K562 (cell line): ENCODE measurements around the gene ZNF2. TPM values are rescaled to one million over a fixed set of nuclear protein-coding genes. Genes with fewer than 3 reads are reported as not detected.

Experiments used
- ATAC-seq: fragments of 200-7000 bp; cut with Tn5 transposase; 3 replicates; pipeline ENCODE4 v1.9.1; 2020; ENCODE audit warnings: moderate library complexity
- BruUV-seq: library from RNA; stranded (reverse); fragments of 400-500 nt; replicated peaks from 2 replicates; lab custom pipeline; 2021; lab: Mats Ljungman, UMichigan
- CTCF ChIA-PET: fragments of 300-600 bp; formaldehyde crosslinking; extraction: SDS; loops from one replicate; lab custom pipeline; 2021; ENCODE audit warnings: low intra/inter-chr PET ratio; lab: Yijun Ruan, JAX
- POLR2A ChIA-PET: fragments of 300-600, 350-650 bp; sonication (Branson Sonifier 250); formaldehyde crosslinking; extraction: SDS; loops from one replicate; lab custom pipeline; 2021; ENCODE audit warnings: antibody characterized with exemption, inconsistent platforms; lab: Yijun Ruan, JAX
- DNase-seq, 4 experiments: peaks; one replicate each; pipeline versions ENCODE4 v3.0.0 to v3.0.0-alpha.2; 2011 to 2018; ENCODE audit warnings: low spot score in 3 of 4, mixed read lengths in 3 of 4; ENCODE audit errors: extremely low read depth in 1 of 4
- FAIRE-seq: peaks from 2 replicates; lab custom pipeline; 2011; peaks lifted over from hg19 to GRCh38; lab: Jason Lieb, UNC
- H2AFZ ChIP-seq: 2 replicates; pipeline ENCODE4 v1.6.0; 2011; ENCODE audit warnings: low read depth, low read length, control low read depth, inconsistent platforms
- H3K27ac ChIP-seq: fragments of 200-600 bp; 3 replicates; pipeline ENCODE4 v1.8.0; 2011; ENCODE audit warnings: low read depth, mild to moderate bottlenecking, control low read depth, inconsistent platforms, low read length, moderate library complexity, mixed read lengths; ENCODE audit errors: extremely low read depth
- H3K27me3 ChIP-seq, 2 experiments: fragments of 300-600 bp in 1 of 2; 2 replicates in 1 of 2; 3 replicates in 1 of 2; pipeline versions ENCODE4 v1.6.0 to v1.8.0; 2011; ENCODE audit warnings: inconsistent platforms in 2 of 2, low read length in 2 of 2, mild to moderate bottlenecking in 1 of 2, mixed read lengths in 1 of 2, moderate library complexity in 1 of 2; ENCODE audit not compliant: control insufficient read depth in 2 of 2, insufficient read depth in 2 of 2
- H3K36me3 ChIP-seq: fragments of 300-600 bp; 3 replicates; pipeline ENCODE4 v1.8.0; 2011; ENCODE audit warnings: mild to moderate bottlenecking, low read length, inconsistent platforms; ENCODE audit not compliant: control insufficient read depth, insufficient read depth
- H3K4me1 ChIP-seq, 2 experiments: fragments of 200-600 bp in 1 of 2; replicated peaks in 1 of 2; 2 replicates in 1 of 2; 3 replicates in 1 of 2; pipeline versions ENCODE4 v1.5.1 to v1.8.0; 2011; ENCODE audit warnings: inconsistent platforms in 2 of 2, low read length in 2 of 2, mild to moderate bottlenecking in 1 of 2, mixed read lengths in 1 of 2, moderate library complexity in 1 of 2; ENCODE audit not compliant: control insufficient read depth in 2 of 2, insufficient read depth in 2 of 2
- H3K4me2 ChIP-seq: 2 replicates; pipeline ENCODE4 v1.6.1; 2011; ENCODE audit warnings: low read length, control low read depth, inconsistent platforms, mixed read lengths; ENCODE audit not compliant: insufficient read depth
- H3K4me3 ChIP-seq: fragments of 200-600 bp; sonication (generic), shearing (Covaris generic); 2 replicates; pipeline ENCODE4 v1.5.1; 2016; ENCODE audit warnings: control low read depth, inconsistent platforms
- H3K79me2 ChIP-seq: fragments of 200-600 bp; 3 replicates; pipeline ENCODE4 v1.8.0; 2011; ENCODE audit warnings: low read length, inconsistent platforms; ENCODE audit not compliant: control insufficient read depth, insufficient read depth
- H3K9ac ChIP-seq, 2 experiments: 2 replicates each; pipeline versions ENCODE4 v1.6.0 to v1.6.1; 2011; ENCODE audit warnings: low read depth in 2 of 2, low read length in 2 of 2, control low read depth in 1 of 2, inconsistent platforms in 1 of 2, mild to moderate bottlenecking in 1 of 2, mixed read lengths in 1 of 2; ENCODE audit not compliant: insufficient read depth in 1 of 2
- H3K9me1 ChIP-seq: one replicate; pipeline ENCODE4 v1.6.0; 2011; ENCODE audit warnings: inconsistent platforms, mild to moderate bottlenecking, low read length, moderate library complexity; ENCODE audit not compliant: control insufficient read depth, insufficient read depth
- H3K9me3 ChIP-seq: replicated peaks from 2 replicates; pipeline ENCODE4 v1.5.1; 2011; ENCODE audit warnings: low read depth, low read length, inconsistent platforms; ENCODE audit not compliant: control insufficient read depth, insufficient read depth
- H4K20me1 ChIP-seq: replicated peaks from 2 replicates; pipeline ENCODE4 v1.6.1; 2011; ENCODE audit warnings: low read length, inconsistent platforms, mixed read lengths; ENCODE audit not compliant: control insufficient read depth, insufficient read depth
- BRD4 ChIP-seq: fragments of 200-600 bp; sonication (generic); IDR thresholded peaks from 2 replicates; pipeline ENCODE4 v1.6.1; 2017; ENCODE audit warnings: inconsistent platforms
- C11orf30 ChIP-seq: fragments of 450-650 bp; IDR thresholded peaks from 2 replicates; pipeline ENCODE4 v1.6.1; 2016; ENCODE audit warnings: low read depth, mild to moderate bottlenecking
- EZH2 ChIP-seq: IDR thresholded peaks from 2 replicates; pipeline ENCODE4 v1.6.1; 2012; ENCODE audit warnings: low read depth, mild to moderate bottlenecking, inconsistent platforms, low read length, borderline replicate concordance
- HMGN3 ChIP-seq: IDR thresholded peaks from 2 replicates; pipeline ENCODE4 v1.6.1; 2011; ENCODE audit warnings: borderline replicate concordance, low read depth, mild to moderate bottlenecking, mixed read lengths, low read length; ENCODE audit not compliant: insufficient read length; ENCODE audit errors: extremely low read depth
- POLR3G ChIP-seq: IDR thresholded peaks from 2 replicates; pipeline ENCODE4 v1.6.1; 2011; ENCODE audit not compliant: insufficient read length, insufficient replicate concordance; ENCODE audit errors: extremely low read depth
- SIRT6 ChIP-seq: IDR thresholded peaks from one replicate; pipeline ENCODE4 v1.6.1; 2012; ENCODE audit warnings: low read depth, mild to moderate bottlenecking, control low read depth, inconsistent platforms, low read length, moderate library complexity
- SOX6 ChIP-seq: fragments of 450-650 bp; IDR thresholded peaks from 2 replicates; pipeline ENCODE4 v1.6.1; 2014; ENCODE audit warnings: mild to moderate bottlenecking
- TSC22D4 ChIP-seq: fragments of 450-650 bp; IDR thresholded peaks from 2 replicates; pipeline ENCODE4 v1.6.1; 2016; ENCODE audit warnings: missing genetic modification characterization, missing biosample characterization, control low read depth
- ZBTB40 ChIP-seq, 2 experiments: fragments of 450-650 bp in 1 of 2; sonication (generic) in 1 of 2; formaldehyde crosslinking in 1 of 2; IDR thresholded peaks; 2 replicates each; pipeline versions ENCODE4 v1.7.1 to v1.9.0; 2016 to 2022; ENCODE audit warnings: inconsistent platforms in 1 of 2, mild to moderate bottlenecking in 1 of 2, missing genetic modification reagents in 1 of 2
- ZNF695 ChIP-seq: fragments of 450-650 bp; formaldehyde crosslinking; IDR thresholded peaks from 2 replicates; pipeline ENCODE4 v1.4.0; 2020; ENCODE audit warnings: mild to moderate bottlenecking, moderate library complexity
- ZNF740 ChIP-seq, 3 experiments: fragments of 200-800 bp in 1 of 3; sonication (Bioruptor generic) in 1 of 3; sonication (generic) in 1 of 3; formaldehyde crosslinking in 1 of 3; IDR thresholded peaks; 2 replicates each; pipeline versions ENCODE4 v1.6.1 to v1.8.0; 2016 to 2022; ENCODE audit warnings: mild to moderate bottlenecking in 2 of 3, missing compliant biosample characterization in 2 of 3, missing genetic modification characterization in 2 of 3, missing genetic modification reagents in 1 of 3
- WGBS: fragments of 100-300 bp; shearing (Covaris generic); methylation state at CpG from one replicate; pipeline ENCODE4 v1.1.6; 2016; ENCODE audit warnings: low coverage, mixed read lengths; ENCODE audit not compliant: insufficient coverage; ENCODE audit errors: missing lambda C conversion rate; 5-methylcytosine and 5-hydroxymethylcytosine counted together
- in situ Hi-C: fragments of 300-500 bp; cut with MboI; formaldehyde crosslinking; loops from 4 replicates; pipeline ENCODE4 v1.15.0; 2018; ENCODE audit warnings: inconsistent platforms, mixed read lengths
- intact Hi-C: fragments of 100-400 bp; cut with micrococcal nuclease; formaldehyde crosslinking; loops from 2 replicates; pipeline ENCODE4 v1.14.2; 2022
- polyA plus RNA-seq, 8 experiments: library from polyadenylated mRNA; depleted of rRNA in 4 of 8; stranded (reverse) in 5 of 8; unstranded in 3 of 8; fragments of >200 nt; fragmentation: Nextera tagmentation in 2 of 8; fragmentation: Illumina TruSeq in 1 of 8; extraction: Ambion mirVana in 2 of 8; extraction: Trizol in 1 of 8; gene quantifications; 2 replicates each; pipeline versions ENCODE4 v1.2.1 to v1.2.3, GENCODE V29; 2011 to 2014; ENCODE audit warnings: inconsistent platforms in 1 of 8, missing spikeins in 1 of 8
- total RNA-seq, 7 experiments: library from RNA; depleted of rRNA in 6 of 7; stranded (reverse); fragments of >200 nt in 6 of 7; fragmentation: Illumina TruSeq in 2 of 7; extraction: Trizol in 2 of 7; gene quantifications; 2 replicates each; pipeline versions ENCODE4 v1.2.1 to v1.2.3, GENCODE V29; 2011 to 2021; ENCODE audit warnings: low replicate concordance in 1 of 7

The ZNF2 gene
- total and polyA plus RNA-seq, 9 of the 15 experiments (the other 6 are each of a cell fraction or from before 2014, with no cell fraction given) = 1.6 to 4.5 (median 3.4) TPM

DNA sequence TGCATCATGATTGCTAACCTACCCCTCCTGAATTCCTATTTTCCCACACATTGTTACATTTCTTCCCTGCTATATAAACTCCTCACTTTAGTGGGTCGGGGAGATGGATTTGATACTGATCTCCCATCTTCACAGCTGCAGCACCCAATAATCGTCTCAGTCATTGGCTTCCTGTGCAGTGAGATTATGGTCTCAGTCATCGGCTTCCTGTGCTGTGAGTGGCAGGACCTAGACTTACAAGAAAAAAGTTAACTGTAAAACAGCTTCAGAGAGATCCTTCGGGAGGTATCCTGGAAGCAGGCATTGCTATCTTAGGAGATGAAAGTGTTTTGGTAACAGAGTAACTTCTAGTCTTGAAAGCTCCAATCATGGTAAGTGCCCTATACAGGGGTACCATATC is 38.3 kb downstream of the ZNF2 start (continued):
- TF ChIP-seq HMGN3 = no peak
- no peak for TF ChIP-seq ZNF740 (CRISPR knock-in tag; IDR thresholded peaks at IDR 0.05)
- TF ChIP-seq ZNF740 (tag; IDR thresholded peaks at IDR 0.05) = no peak
- TF ChIP-seq, all 486 proteins: peak for 0

- ATAC-seq = no peak
- intact Hi-C loops = no loop called here
- Histone ChIP-seq H3K4me3 (no peak overlapping the region), H3K79me2 (no peaks in the 10 kb centered on the region)
- TF ChIP-seq EZH2 (no peak), C11orf30 (no peak), TSC22D4 (no peak), ZBTB40 (IDR thresholded peaks at IDR 0.05) (no peak), ZBTB40 (CRISPR knock-in tag; IDR thresholded peaks at IDR 0.05) (no peak), SOX6 (no peak), POLR3G (no peak), BRD4 (no peak), ZNF695 (CRISPR knock-in tag) (no peak), SIRT6 (no peak)
- TF ChIP-seq, all 486 proteins: peak for 0
- 3% methylated on average over 2 of the region's 2 CpGs for WGBS
- Histone ChIP-seq H3K9me3 (no peaks in the 10 kb centered on the region), H3K9ac (no peak overlapping the region), H3K27ac (no peak overlapping the region), H3K9me1 (no peaks in the 10 kb centered on the region), H3K36me3 (no peaks in the 10 kb centered on the region), H3K4me2 (no peak overlapping the region), H3K4me1 (peaks cover 0 to 10% of the 10 kb centered on the region in 2 experiments; a peak in 2 of 5 replicates), H2AFZ (no peak overlapping the region), H4K20me1 (no peaks in the 10 kb centered on the region), H3K27me3 (peaks cover 0 to 11% of the 10 kb centered on the region in 2 experiments; a peak in 2 of 5 replicates)
- no peak for FAIRE-seq
- no TSS peak for BruUV-seq
- in situ Hi-C loops = no loop called here
- no peak for DNase-seq
- CTCF ChIA-PET = no interaction called here
- POLR2A ChIA-PET = no interaction called here
Observed at GRCh38 chr2:95204396-95204795, 38.8 kb downstream of the ZNF2 start.
